DOHH2 (cell line): ENCODE results near the gene BCL2L13.

Experiments
- EZH2phosphoT487 ChIP-seq: fragments of 200-600 bp; sonication (generic); IDR thresholded peaks from 2 replicates; pipeline ENCODE4 v1.6.1; 2017; ENCODE audit warnings: borderline replicate concordance, mild to moderate bottlenecking, antibody characterized with exemption, low read length, moderate library complexity, mixed read lengths
- TF ChIP-seq, protein P1 (sequence below): fragments of 200-600 bp; sonication (generic); IDR thresholded peaks from one replicate; pipeline ENCODE4 v1.5.1; 2014; ENCODE audit warnings: antibody characterized with exemption, mild to moderate bottlenecking, low read depth, low read length; ENCODE audit not compliant: poor library complexity, severe bottlenecking

DNA sequence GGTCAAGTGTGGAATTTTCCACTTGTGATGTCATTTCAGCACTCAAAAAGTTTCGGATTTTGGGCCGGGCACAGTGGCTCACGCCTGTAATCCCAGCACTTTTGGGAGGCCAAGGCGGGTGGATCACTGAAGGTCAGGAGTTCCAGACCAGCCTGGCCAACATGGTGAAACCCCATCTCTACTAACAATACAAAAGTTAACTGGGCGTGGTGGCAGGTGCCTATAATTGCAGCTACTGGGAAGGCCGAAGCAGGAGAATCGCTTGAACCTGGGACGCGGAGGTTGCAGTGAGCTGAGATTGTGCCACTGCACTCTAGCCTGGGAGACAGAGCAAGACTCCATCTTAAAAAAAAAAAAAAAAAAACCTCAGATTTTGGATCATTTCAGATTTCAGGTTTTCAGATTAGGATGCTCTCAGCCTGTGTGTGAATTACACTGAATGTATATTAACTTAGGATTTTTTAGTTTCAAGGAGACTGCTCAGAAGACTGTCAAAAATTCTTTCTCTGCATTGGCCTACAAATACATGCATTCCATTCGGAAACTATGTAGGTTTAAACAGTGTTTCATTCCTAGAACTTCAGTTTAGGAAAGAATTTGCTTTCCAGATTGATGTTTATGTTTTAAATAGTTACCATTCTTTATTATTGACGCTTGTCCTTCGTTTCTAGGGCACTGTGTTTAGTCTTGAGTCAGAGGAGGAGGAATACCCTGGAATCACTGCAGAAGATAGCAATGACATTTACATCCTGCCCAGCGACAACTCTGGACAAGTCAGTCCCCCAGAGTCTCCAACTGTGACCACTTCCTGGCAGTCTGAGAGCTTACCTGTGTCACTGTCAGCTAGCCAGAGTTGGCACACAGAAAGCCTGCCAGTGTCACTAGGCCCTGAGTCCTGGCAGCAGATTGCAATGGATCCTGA is 87.7 kb downstream of the BCL2L13 start:
- TF ChIP-seq, protein P1, sequence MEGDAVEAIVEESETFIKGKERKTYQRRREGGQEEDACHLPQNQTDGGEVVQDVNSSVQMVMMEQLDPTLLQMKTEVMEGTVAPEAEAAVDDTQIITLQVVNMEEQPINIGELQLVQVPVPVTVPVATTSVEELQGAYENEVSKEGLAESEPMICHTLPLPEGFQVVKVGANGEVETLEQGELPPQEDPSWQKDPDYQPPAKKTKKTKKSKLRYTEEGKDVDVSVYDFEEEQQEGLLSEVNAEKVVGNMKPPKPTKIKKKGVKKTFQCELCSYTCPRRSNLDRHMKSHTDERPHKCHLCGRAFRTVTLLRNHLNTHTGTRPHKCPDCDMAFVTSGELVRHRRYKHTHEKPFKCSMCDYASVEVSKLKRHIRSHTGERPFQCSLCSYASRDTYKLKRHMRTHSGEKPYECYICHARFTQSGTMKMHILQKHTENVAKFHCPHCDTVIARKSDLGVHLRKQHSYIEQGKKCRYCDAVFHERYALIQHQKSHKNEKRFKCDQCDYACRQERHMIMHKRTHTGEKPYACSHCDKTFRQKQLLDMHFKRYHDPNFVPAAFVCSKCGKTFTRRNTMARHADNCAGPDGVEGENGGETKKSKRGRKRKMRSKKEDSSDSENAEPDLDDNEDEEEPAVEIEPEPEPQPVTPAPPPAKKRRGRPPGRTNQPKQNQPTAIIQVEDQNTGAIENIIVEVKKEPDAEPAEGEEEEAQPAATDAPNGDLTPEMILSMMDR, result no peak
- no peak for TF ChIP-seq EZH2phosphoT487
